HCT116 (cell line): ENCODE data around the gene ROR2.

Source experiments
- EZH2phosphoT487 ChIP-seq: fragments of 200-600 bp; IDR thresholded peaks from 2 replicates; pipeline ENCODE4 v1.6.1; 2018; ENCODE audit warnings: antibody characterized with exemption, borderline replicate concordance
- POLR2A ChIP-seq: IDR thresholded peaks from 2 replicates; pipeline ENCODE4 v1.7.0; 2011; ENCODE audit warnings: borderline replicate concordance; ENCODE audit not compliant: insufficient read depth, insufficient read length; ENCODE audit errors: extremely low read depth
- POLR2AphosphoS5 ChIP-seq: IDR thresholded peaks from 2 replicates; pipeline ENCODE4 v1.6.1; 2011; ENCODE audit warnings: mild to moderate bottlenecking, low read depth, low read length, moderate library complexity
- RAD21 ChIP-seq: IDR thresholded peaks from 2 replicates; pipeline ENCODE4 v1.6.1; 2012; ENCODE audit warnings: low read depth, mild to moderate bottlenecking
- SIN3A ChIP-seq: IDR thresholded peaks from 2 replicates; pipeline ENCODE4 v1.6.1; 2012; ENCODE audit warnings: low read depth
- TCF7L2 ChIP-seq: IDR thresholded peaks from 2 replicates; pipeline ENCODE4 v1.7.0; 2011; ENCODE audit warnings: borderline replicate concordance, inconsistent platforms; ENCODE audit not compliant: insufficient read depth, insufficient read length; ENCODE audit errors: extremely low read depth
- TF ChIP-seq, protein P1 (sequence below), 3 experiments: fragments of 200-600 bp in 1 of 3; sonication (generic) in 1 of 3; IDR thresholded peaks in 2 of 3; conservative IDR thresholded peaks in 1 of 3; 2 replicates each; pipeline ENCODE4 v1.5.1; 2012 to 2017; ENCODE audit warnings: low read depth in 2 of 3, low read length in 2 of 3, antibody characterized with exemption in 1 of 3, borderline replicate concordance in 1 of 3, control low read depth in 1 of 3, mild to moderate bottlenecking in 1 of 3, mixed read lengths in 1 of 3, mixed run types in 1 of 3, moderate library complexity in 1 of 3; ENCODE audit not compliant: insufficient read depth in 1 of 3

DNA sequence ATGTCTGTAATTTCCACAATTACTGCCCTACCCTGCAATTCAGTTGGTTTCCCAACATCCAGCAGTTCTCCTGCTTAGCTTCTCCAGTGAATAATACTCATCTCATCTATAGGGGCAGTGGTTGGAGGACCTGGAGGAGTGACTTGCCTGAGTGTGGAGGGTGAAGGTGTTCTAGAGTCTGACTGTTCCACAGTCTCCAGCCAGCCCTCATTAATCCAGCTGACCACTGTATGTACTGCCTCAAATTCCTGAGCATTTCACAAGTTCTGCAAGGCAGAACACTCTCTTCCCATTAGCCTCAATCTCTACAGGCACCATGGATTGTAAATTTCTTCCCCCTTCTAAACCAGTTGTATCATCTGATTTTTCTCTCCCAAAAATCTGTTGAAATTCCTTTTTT, 379.0 kb downstream of the ROR2 start:
- no peak for TF ChIP-seq EZH2phosphoT487
- TF ChIP-seq, protein P1, sequence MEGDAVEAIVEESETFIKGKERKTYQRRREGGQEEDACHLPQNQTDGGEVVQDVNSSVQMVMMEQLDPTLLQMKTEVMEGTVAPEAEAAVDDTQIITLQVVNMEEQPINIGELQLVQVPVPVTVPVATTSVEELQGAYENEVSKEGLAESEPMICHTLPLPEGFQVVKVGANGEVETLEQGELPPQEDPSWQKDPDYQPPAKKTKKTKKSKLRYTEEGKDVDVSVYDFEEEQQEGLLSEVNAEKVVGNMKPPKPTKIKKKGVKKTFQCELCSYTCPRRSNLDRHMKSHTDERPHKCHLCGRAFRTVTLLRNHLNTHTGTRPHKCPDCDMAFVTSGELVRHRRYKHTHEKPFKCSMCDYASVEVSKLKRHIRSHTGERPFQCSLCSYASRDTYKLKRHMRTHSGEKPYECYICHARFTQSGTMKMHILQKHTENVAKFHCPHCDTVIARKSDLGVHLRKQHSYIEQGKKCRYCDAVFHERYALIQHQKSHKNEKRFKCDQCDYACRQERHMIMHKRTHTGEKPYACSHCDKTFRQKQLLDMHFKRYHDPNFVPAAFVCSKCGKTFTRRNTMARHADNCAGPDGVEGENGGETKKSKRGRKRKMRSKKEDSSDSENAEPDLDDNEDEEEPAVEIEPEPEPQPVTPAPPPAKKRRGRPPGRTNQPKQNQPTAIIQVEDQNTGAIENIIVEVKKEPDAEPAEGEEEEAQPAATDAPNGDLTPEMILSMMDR (IDR thresholded peaks at IDR 0.05 in 2 of 3, conservative IDR thresholded peaks at IDR 0.05 in 1 of 3; ENCODE audit: borderline replicate concordance in 1 of 3, insufficient read depth in 1 of 3, low read depth in 2 of 3, low read length in 2 of 3): no peak
- no peak for TF ChIP-seq POLR2AphosphoS5
- TF ChIP-seq TCF7L2: no peak
- no peak for TF ChIP-seq SIN3A
- no peak for TF ChIP-seq POLR2A
- no peak for TF ChIP-seq RAD21
